Lower leg skin (tissue), 4 donors: ENCODE data around the gene RTN4RL2. TPM values are rescaled to one million over a fixed set of nuclear protein-coding genes. Genes with fewer than 3 reads are reported as not detected.
"Not testable (repeated sequence)": the region's sequence is repeated elsewhere in the genome, so short reads cannot be mapped to it uniquely, and the experiment has no call there.

Experiments
- DNase-seq, 2 donors: peaks; one replicate each; pipeline ENCODE4 v3.0.0-alpha.2; 2019; ENCODE audit warnings: low spot score in 2 of 2
- H3K4me3 ChIP-seq: fragments of 200-600 bp; sonication (generic); 2 replicates; pipeline ENCODE4 v1.5.1; 2017; ENCODE audit warnings: mild to moderate bottlenecking, low read depth; ENCODE audit not compliant: poor library complexity, severe bottlenecking
- CTCF ChIP-seq, 3 donors: fragments of 450-650 bp; IDR thresholded peaks; one replicate each; pipeline ENCODE4 v1.5.1; 2016; ENCODE audit warnings: antibody characterized with exemption in 3 of 3, mild to moderate bottlenecking in 3 of 3, moderate library complexity in 2 of 3
- POLR2A ChIP-seq, 2 donors: fragments of 450-650 bp; IDR thresholded peaks; one replicate each; pipeline ENCODE4 v1.6.1; 2016 to 2017; ENCODE audit warnings: antibody characterized with exemption in 2 of 2, mild to moderate bottlenecking in 1 of 2, moderate library complexity in 1 of 2
- WGBS, 2 donors: methylation state at CpG; one replicate each; pipeline ENCODE4 v1.1.5; 2018; 5-methylcytosine and 5-hydroxymethylcytosine counted together
- intact Hi-C: fragments of 100-400 bp; cut with DNase I; formaldehyde crosslinking; loops from one replicate; pipeline ENCODE4 v1.15.0; 2023; ENCODE audit warnings: low total_unique reads
- total RNA-seq, 4 donors: library from RNA; depleted of rRNA; stranded (reverse); fragments of >200 nt; gene quantifications; one replicate each; pipeline ENCODE4 v1.1.0, GENCODE V29; 2016

The RTN4RL2 gene
- total RNA-seq, 4 donors from 2014 or later, result 0.55 to 3.6 (median 2.3) TPM

GRCh38 chr11:57444362-57445121, 15.8 kb upstream of the RTN4RL2 start:
- intact Hi-C loops, result no loop called here
- TF ChIP-seq CTCF (IDR thresholded peaks at IDR 0.05), result no peak
- TF ChIP-seq POLR2A (IDR thresholded peaks at IDR 0.05), result no peak
- 73 to 75% methylated on average over 9 of the region's 9 CpGs for WGBS, 2 donors
- H3K4me3 ChIP-seq, result no peak overlapping the region
- no peak for DNase-seq

- 73 to 92% methylated on average over 9 of the region's 9 CpGs for WGBS, 2 donors
These were observed 15.3 kb upstream of the RTN4RL2 start for GRCh38 chr11:57445122-57445394.

GRCh38 chr11:57446055-57446454, 14.3 kb upstream of the RTN4RL2 start:
- WGBS, 2 donors, result 91 to 100% methylated on average over 1 of the region's 1 CpG
- intact Hi-C loops, result no loop called here
- DNase-seq, result no peak
- TF ChIP-seq POLR2A (IDR thresholded peaks at IDR 0.05) (no peak), CTCF (IDR thresholded peaks at IDR 0.05) (no peak)
- H3K4me3 ChIP-seq, result no peak overlapping the region

More at GRCh38 chr11:57445122-57445394, 15.3 kb upstream of the RTN4RL2 start:
- DNase-seq, H3K4me3 ChIP-seq, intact Hi-C loops: not testable (repeated sequence)

- 80 to 97% methylated on average over 2 of the region's 2 CpGs for WGBS, 2 donors
- intact Hi-C loops, result loop anchor here (10.0 kb wide), 1 partner anchor 109 kb away; no protein-coding TSS in a partner anchor
- no peak overlapping the region for H3K4me3 ChIP-seq
- TF ChIP-seq CTCF (IDR thresholded peaks at IDR 0.05), result no peak
- TF ChIP-seq POLR2A (IDR thresholded peaks at IDR 0.05), result no peak
- no peak for DNase-seq
These were observed 6.7 kb upstream of the RTN4RL2 start for GRCh38 chr11:57453543-57454177.

- DNase-seq, result peak; percentile 86 to 98
- 11 to 18% methylated on average over 12 to 18 of the region's 19 CpGs for WGBS, 2 donors
- intact Hi-C loops, result loop anchor here (5.0 to 10.0 kb wide), 2 partner anchors 70 to 112 kb away; no protein-coding TSS in a partner anchor
- no peak for TF ChIP-seq POLR2A (IDR thresholded peaks at IDR 0.05)
- TF ChIP-seq CTCF (IDR thresholded peaks at IDR 0.05), result peak in 1 of 3 donors; percentile 68
- no peak overlapping the region for H3K4me3 ChIP-seq
These were observed 3.2 kb upstream of the RTN4RL2 start for GRCh38 chr11:57456960-57457642.

- no peak for DNase-seq
- WGBS, 2 donors, result 7 to 8% methylated on average over 7 of the region's 7 CpGs
- intact Hi-C loops, result loop anchor here (5.0 to 10.0 kb wide), 2 partner anchors 70 to 113 kb away; no protein-coding TSS in a partner anchor
- no peak overlapping the region for H3K4me3 ChIP-seq
- no peak for TF ChIP-seq POLR2A (IDR thresholded peaks at IDR 0.05)
- TF ChIP-seq CTCF (IDR thresholded peaks at IDR 0.05), result no peak
These were observed 2.7 kb upstream of the RTN4RL2 start for GRCh38 chr11:57457643-57458023.
